Measurements from ENCODE around the gene CLEC20A. TPM values are rescaled to one million over a fixed set of nuclear protein-coding genes. Genes with fewer than 3 reads are reported as not detected.

Gene CLEC20A
- total and polyA plus RNA-seq, 9 of the 15 experiments (the other 6 are each of a cell fraction or from before 2014, with no cell fraction given) = not detected

DNA sequence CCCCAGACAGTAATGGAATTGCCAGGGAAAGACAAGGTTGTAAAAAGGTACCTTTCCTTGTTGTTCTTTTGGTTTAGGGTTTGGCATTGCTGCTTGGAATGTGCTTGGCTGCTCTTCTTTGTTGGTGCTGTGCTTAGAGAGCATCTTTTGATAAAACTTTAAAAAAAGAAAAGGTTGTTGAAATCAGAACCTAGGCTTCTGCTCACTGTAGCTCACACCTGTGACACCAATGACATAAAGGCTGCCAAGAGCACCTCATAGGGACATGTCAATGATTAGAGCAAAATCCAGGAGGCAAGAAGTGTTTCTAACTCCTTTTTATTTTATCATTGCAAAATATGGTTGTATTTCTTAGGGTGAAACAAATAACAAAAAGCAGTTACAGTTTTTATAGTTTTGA is 28.9 kb downstream of the CLEC20A start (continued):
- TF ChIP-seq, protein P1, sequence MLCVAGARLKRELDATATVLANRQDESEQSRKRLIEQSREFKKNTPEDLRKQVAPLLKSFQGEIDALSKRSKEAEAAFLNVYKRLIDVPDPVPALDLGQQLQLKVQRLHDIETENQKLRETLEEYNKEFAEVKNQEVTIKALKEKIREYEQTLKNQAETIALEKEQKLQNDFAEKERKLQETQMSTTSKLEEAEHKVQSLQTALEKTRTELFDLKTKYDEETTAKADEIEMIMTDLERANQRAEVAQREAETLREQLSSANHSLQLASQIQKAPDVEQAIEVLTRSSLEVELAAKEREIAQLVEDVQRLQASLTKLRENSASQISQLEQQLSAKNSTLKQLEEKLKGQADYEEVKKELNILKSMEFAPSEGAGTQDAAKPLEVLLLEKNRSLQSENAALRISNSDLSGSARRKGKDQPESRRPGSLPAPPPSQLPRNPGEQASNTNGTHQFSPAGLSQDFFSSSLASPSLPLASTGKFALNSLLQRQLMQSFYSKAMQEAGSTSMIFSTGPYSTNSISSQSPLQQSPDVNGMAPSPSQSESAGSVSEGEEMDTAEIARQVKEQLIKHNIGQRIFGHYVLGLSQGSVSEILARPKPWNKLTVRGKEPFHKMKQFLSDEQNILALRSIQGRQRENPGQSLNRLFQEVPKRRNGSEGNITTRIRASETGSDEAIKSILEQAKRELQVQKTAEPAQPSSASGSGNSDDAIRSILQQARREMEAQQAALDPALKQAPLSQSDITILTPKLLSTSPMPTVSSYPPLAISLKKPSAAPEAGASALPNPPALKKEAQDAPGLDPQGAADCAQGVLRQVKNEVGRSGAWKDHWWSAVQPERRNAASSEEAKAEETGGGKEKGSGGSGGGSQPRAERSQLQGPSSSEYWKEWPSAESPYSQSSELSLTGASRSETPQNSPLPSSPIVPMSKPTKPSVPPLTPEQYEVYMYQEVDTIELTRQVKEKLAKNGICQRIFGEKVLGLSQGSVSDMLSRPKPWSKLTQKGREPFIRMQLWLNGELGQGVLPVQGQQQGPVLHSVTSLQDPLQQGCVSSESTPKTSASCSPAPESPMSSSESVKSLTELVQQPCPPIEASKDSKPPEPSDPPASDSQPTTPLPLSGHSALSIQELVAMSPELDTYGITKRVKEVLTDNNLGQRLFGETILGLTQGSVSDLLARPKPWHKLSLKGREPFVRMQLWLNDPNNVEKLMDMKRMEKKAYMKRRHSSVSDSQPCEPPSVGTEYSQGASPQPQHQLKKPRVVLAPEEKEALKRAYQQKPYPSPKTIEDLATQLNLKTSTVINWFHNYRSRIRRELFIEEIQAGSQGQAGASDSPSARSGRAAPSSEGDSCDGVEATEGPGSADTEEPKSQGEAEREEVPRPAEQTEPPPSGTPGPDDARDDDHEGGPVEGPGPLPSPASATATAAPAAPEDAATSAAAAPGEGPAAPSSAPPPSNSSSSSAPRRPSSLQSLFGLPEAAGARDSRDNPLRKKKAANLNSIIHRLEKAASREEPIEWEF (CRISPR knock-in tag; IDR thresholded peaks at IDR 0.05) = no peak
- TF ChIP-seq, protein P2, sequence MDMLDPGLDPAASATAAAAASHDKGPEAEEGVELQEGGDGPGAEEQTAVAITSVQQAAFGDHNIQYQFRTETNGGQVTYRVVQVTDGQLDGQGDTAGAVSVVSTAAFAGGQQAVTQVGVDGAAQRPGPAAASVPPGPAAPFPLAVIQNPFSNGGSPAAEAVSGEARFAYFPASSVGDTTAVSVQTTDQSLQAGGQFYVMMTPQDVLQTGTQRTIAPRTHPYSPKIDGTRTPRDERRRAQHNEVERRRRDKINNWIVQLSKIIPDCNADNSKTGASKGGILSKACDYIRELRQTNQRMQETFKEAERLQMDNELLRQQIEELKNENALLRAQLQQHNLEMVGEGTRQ (CRISPR knock-in tag; IDR thresholded peaks at IDR 0.05) = no peak
- TF ChIP-seq, protein P3, sequence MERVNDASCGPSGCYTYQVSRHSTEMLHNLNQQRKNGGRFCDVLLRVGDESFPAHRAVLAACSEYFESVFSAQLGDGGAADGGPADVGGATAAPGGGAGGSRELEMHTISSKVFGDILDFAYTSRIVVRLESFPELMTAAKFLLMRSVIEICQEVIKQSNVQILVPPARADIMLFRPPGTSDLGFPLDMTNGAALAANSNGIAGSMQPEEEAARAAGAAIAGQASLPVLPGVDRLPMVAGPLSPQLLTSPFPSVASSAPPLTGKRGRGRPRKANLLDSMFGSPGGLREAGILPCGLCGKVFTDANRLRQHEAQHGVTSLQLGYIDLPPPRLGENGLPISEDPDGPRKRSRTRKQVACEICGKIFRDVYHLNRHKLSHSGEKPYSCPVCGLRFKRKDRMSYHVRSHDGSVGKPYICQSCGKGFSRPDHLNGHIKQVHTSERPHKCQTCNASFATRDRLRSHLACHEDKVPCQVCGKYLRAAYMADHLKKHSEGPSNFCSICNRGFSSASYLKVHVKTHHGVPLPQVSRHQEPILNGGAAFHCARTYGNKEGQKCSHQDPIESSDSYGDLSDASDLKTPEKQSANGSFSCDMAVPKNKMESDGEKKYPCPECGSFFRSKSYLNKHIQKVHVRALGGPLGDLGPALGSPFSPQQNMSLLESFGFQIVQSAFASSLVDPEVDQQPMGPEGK (CRISPR knock-in tag; IDR thresholded peaks at IDR 0.05; ENCODE audit: borderline replicate concordance) = no peak

All from K562 (cell line).